HCT116 (cell line): ENCODE data around the gene LRRC75A. TPM values are rescaled to one million over a fixed set of nuclear protein-coding genes. Genes with fewer than 3 reads are reported as not detected.

ENCODE experiments used
- ATAC-seq: fragments of 200-7000 bp; cut with Tn5 transposase; 2 replicates; pipeline ENCODE4 v1.9.1; 2020; ENCODE audit warnings: mild to moderate bottlenecking, moderate library complexity
- Bru-seq: library from RNA; stranded (reverse); fragments of 400-500 nt; gene quantifications from one replicate; lab custom pipeline; 2021; lab: Mats Ljungman, UMichigan
- BruChase-seq, 2 experiments: library from RNA; stranded (reverse); fragments of 400-500 nt; gene quantifications; one replicate each; lab custom pipeline; 2021; lab: Mats Ljungman, UMichigan
- BruUV-seq: library from RNA; stranded (reverse); fragments of 400-500 nt; replicated peaks from 2 replicates; lab custom pipeline; 2021; lab: Mats Ljungman, UMichigan
- CTCF ChIA-PET: fragments of 300-600 bp; sonication (Branson Sonifier 250); formaldehyde crosslinking; loops from one replicate; lab custom pipeline; 2021; ENCODE audit warnings: antibody characterized with exemption; lab: Charles Lee
- POLR2A ChIA-PET: fragments of 300-600, 350-600 bp; sonication (Branson Sonifier 250); formaldehyde crosslinking; loops from one replicate; lab custom pipeline; 2021; ENCODE audit warnings: antibody characterized with exemption; lab: Charles Lee
- RAD21 ChIA-PET, 2 experiments: fragments of 300-600 bp; sonication (Branson Sonifier 250); formaldehyde crosslinking; loops; one replicate each; lab custom pipeline; 2023; ENCODE audit warnings: low total read pairs in 2 of 2; ENCODE audit not compliant: uncharacterized antibody in 2 of 2, unreplicated experiment in 2 of 2, low non-redundant PET in 1 of 2; lab: Charles Lee
- DNase-seq: peaks from one replicate; pipeline ENCODE4 v3.0.0-alpha.2; 2010; ENCODE audit warnings: low read depth, low spot score
- H2AFZ ChIP-seq: fragments of 200-600 bp; shearing (Covaris generic), sonication (generic); 2 replicates; pipeline ENCODE4 v1.6.1; 2017; ENCODE audit warnings: low read depth, mixed run types, mixed read lengths, antibody characterized with exemption, low read length; ENCODE audit not compliant: poor library complexity, severe bottlenecking
- H3K27ac ChIP-seq: 2 replicates; pipeline ENCODE4 v1.5.1; 2012; ENCODE audit warnings: low read depth, low read length
- H3K27me3 ChIP-seq: fragments of 200-600 bp; sonication (generic); 2 replicates; pipeline ENCODE4 v1.6.1; 2016; ENCODE audit warnings: mixed run types, low read length, mixed read lengths; ENCODE audit not compliant: insufficient read depth
- H3K36me3 ChIP-seq, 2 experiments: fragments of 200-500 bp in 1 of 2; fragments of 200-600 bp in 1 of 2; sonication (Bioruptor generic) in 1 of 2; sonication (generic) in 1 of 2; 2 replicates each; pipeline versions ENCODE4 v1.5.1 to v1.6.1; 2014 to 2016; ENCODE audit warnings: low read length in 2 of 2, inconsistent platforms in 1 of 2, mixed read lengths in 1 of 2, mixed run types in 1 of 2; ENCODE audit not compliant: insufficient read depth in 2 of 2, control insufficient read depth in 1 of 2
- H3K4me1 ChIP-seq, 2 experiments: fragments of 200-600 bp in 1 of 2; sonication (generic) in 1 of 2; 2 replicates each; pipeline versions ENCODE4 v1.5.1 to v1.6.1; 2012 to 2017; ENCODE audit warnings: low read length in 2 of 2, inconsistent platforms in 1 of 2, mild to moderate bottlenecking in 1 of 2, mixed read lengths in 1 of 2, mixed run types in 1 of 2, moderate library complexity in 1 of 2; ENCODE audit not compliant: insufficient read depth in 2 of 2, control insufficient read depth in 1 of 2
- H3K4me2 ChIP-seq: fragments of 200-600 bp; sonication (generic); 2 replicates; pipeline ENCODE4 v1.6.1; 2017; ENCODE audit warnings: mixed run types, low read length, mixed read lengths
- H3K4me3 ChIP-seq, 2 experiments: fragments of 200-600 bp in 1 of 2; sonication (generic) in 1 of 2; replicated peaks in 1 of 2; 2 replicates each; pipeline ENCODE4 v1.5.1; 2011 to 2016; ENCODE audit warnings: low read length in 2 of 2, control low read depth in 1 of 2, low read depth in 1 of 2, mild to moderate bottlenecking in 1 of 2, mixed read lengths in 1 of 2, mixed run types in 1 of 2
- H3K79me2 ChIP-seq: fragments of 200-600 bp; sonication (generic); 2 replicates; pipeline ENCODE4 v1.6.1; 2017; ENCODE audit warnings: mild to moderate bottlenecking, mixed run types, low read length, moderate library complexity, mixed read lengths; ENCODE audit not compliant: insufficient read depth
- H3K9ac ChIP-seq: fragments of 200-600 bp; sonication (generic); 2 replicates; pipeline ENCODE4 v1.6.1; 2016; ENCODE audit warnings: low read length, mixed read lengths
- H3K9me2 ChIP-seq: fragments of 200-600 bp; sonication (generic), shearing (Covaris generic); 2 replicates; pipeline ENCODE4 v1.6.1; 2017; ENCODE audit warnings: mixed run types, mild to moderate bottlenecking, moderate library complexity; ENCODE audit not compliant: insufficient read depth
- H3K9me3 ChIP-seq, 2 experiments: fragments of 200-500 bp in 1 of 2; fragments of 200-600 bp in 1 of 2; sonication (Bioruptor generic) in 1 of 2; sonication (generic) in 1 of 2; 2 replicates each; pipeline ENCODE4 v1.6.1; 2014 to 2017; ENCODE audit warnings: low read length in 2 of 2, mixed read lengths in 2 of 2, inconsistent platforms in 1 of 2, low read depth in 1 of 2, mild to moderate bottlenecking in 1 of 2, mixed run types in 1 of 2, moderate library complexity in 1 of 2; ENCODE audit not compliant: control insufficient read depth in 1 of 2, insufficient read depth in 1 of 2
- H4K20me1 ChIP-seq: fragments of 200-600 bp; sonication (generic), shearing (Covaris generic); 2 replicates; pipeline ENCODE4 v1.6.1; 2017; ENCODE audit warnings: mixed run types, mild to moderate bottlenecking, moderate library complexity; ENCODE audit not compliant: insufficient read depth
- CBX3 ChIP-seq: IDR thresholded peaks from 2 replicates; pipeline ENCODE4 v1.6.1; 2012; ENCODE audit warnings: low read depth
- CTCF ChIP-seq, 3 experiments: fragments of 200-600 bp in 1 of 3; sonication (generic) in 1 of 3; IDR thresholded peaks in 2 of 3; conservative IDR thresholded peaks in 1 of 3; 2 replicates each; pipeline ENCODE4 v1.5.1; 2012 to 2017; ENCODE audit warnings: low read depth in 2 of 3, low read length in 2 of 3, antibody characterized with exemption in 1 of 3, borderline replicate concordance in 1 of 3, control low read depth in 1 of 3, mild to moderate bottlenecking in 1 of 3, mixed read lengths in 1 of 3, mixed run types in 1 of 3, moderate library complexity in 1 of 3; ENCODE audit not compliant: insufficient read depth in 1 of 3
- EZH2phosphoT487 ChIP-seq: fragments of 200-600 bp; IDR thresholded peaks from 2 replicates; pipeline ENCODE4 v1.6.1; 2018; ENCODE audit warnings: antibody characterized with exemption, borderline replicate concordance
- FOSL1 ChIP-seq: IDR thresholded peaks from 2 replicates; pipeline ENCODE4 v1.6.1; 2012; ENCODE audit warnings: low read depth
- JUND ChIP-seq: IDR thresholded peaks from 2 replicates; pipeline ENCODE4 v1.6.1; 2012
- POLR2AphosphoS5 ChIP-seq: IDR thresholded peaks from 2 replicates; pipeline ENCODE4 v1.6.1; 2011; ENCODE audit warnings: mild to moderate bottlenecking, low read depth, low read length, moderate library complexity
- REST ChIP-seq: IDR thresholded peaks from 2 replicates; pipeline ENCODE4 v1.6.1; 2012; ENCODE audit warnings: low read depth
- SP1 ChIP-seq: IDR thresholded peaks from 2 replicates; pipeline ENCODE4 v1.6.1; 2012; ENCODE audit warnings: low read depth
- ZBTB33 ChIP-seq: IDR thresholded peaks from 2 replicates; pipeline ENCODE4 v1.6.1; 2011; ENCODE audit warnings: mild to moderate bottlenecking, low read length, moderate library complexity; ENCODE audit not compliant: insufficient replicate concordance; ENCODE audit errors: extremely low read depth
- intact Hi-C: fragments of 100-400 bp; cut with micrococcal nuclease; formaldehyde crosslinking; loops from 2 replicates; pipeline ENCODE4 v1.10.0; 2022
- long read RNA-seq: library from polyadenylated mRNA; unstranded; transcript quantifications from one replicate; pipeline ENCODE4 v2.0.0, GENCODE V29; 2021; ENCODE audit not compliant: unreplicated experiment
- polyA plus RNA-seq: library from polyadenylated mRNA; unstranded; fragments of >200 nt; gene quantifications from 2 replicates; pipeline ENCODE4 v1.2.1, GENCODE V29; 2012; ENCODE audit warnings: missing spikeins
- total RNA-seq: library from RNA; stranded (reverse); gene quantifications from one replicate; pipeline ENCODE4 v1.2.1, GENCODE V29; 2021; ENCODE audit not compliant: unreplicated experiment

LRRC75A gene
- total RNA-seq (2.3 TPM), Bru-seq, nascent RNA (percentile 36 among the genes with signal in this experiment), BruChase-seq, experiment 1, labeled RNA remaining after a 6-hour chase (percentile 24 among the genes with signal in this experiment), BruChase-seq, experiment 2, labeled RNA remaining after a 2-hour chase (percentile 34 among the genes with signal in this experiment)
- 2.4 and 2.7 TPM in 2 replicates for polyA plus RNA-seq
- long read RNA-seq, partial matches to known transcripts, result 0 of 20 reads
- long read RNA-seq, other reads (novel, unspliced or antisense), result 20 of 20 reads

- H2AFZ ChIP-seq, result no peak within 1 kb of the TSS
These were observed at the start of gene LRRC75A for GRCh38 chr17:16491703-16492612. LRRC75A (minus strand) TSS chr17:16492193; CDS start chr17:16491990, 203 bp downstream.

More at GRCh38 chr17:16491703-16492612, at the start of gene LRRC75A:
- peak; percentile 29; the same call in 1 of the 2 replicates for TF ChIP-seq POLR2AphosphoS5
- no peak for TF ChIP-seq REST
- TF ChIP-seq JUND, result no peak
- TF ChIP-seq SP1, result no peak
- TF ChIP-seq CBX3, result no peak
- TF ChIP-seq CTCF (IDR thresholded peaks at IDR 0.05 in 2 of 3, conservative IDR thresholded peaks at IDR 0.05 in 1 of 3; ENCODE audit: borderline replicate concordance in 1 of 3, insufficient read depth in 1 of 3, low read depth in 2 of 3, low read length in 2 of 3), result no peak
- TF ChIP-seq EZH2phosphoT487, result no peak
- no peak for TF ChIP-seq FOSL1
- TF ChIP-seq ZBTB33, result no peak
- TF ChIP-seq, all 23 proteins: peak for 1
- DNase-seq, result no peak
- Histone ChIP-seq H4K20me1 (no peaks in the 10 kb centered on the region), H3K27ac (peak within 1 kb of the TSS; percentile 35; the same call in 1 of the 2 replicates), H3K36me3 (no peaks in the 10 kb centered on the region), H3K4me3 (peak within 1 kb of the TSS; percentile 30 to 50), H3K4me2 (peak within 1 kb of the TSS; percentile 71), H3K79me2 (no peaks in the 10 kb centered on the region), H3K27me3 (no peaks in the 10 kb centered on the region), H3K4me1 (peaks cover 11 to 24% of the 10 kb centered on the region in 2 experiments; a peak in 3 of 4 replicates), H3K9ac (peak within 1 kb of the TSS; percentile 33), H3K9me2 (no peaks in the 10 kb centered on the region), H3K9me3 (no peaks in the 10 kb centered on the region)
- CTCF ChIA-PET, result interaction anchor here (0.8 kb wide), 1 partner anchor 15 kb away, joined by 3 read pairs; no protein-coding TSS in a partner anchor
- no TSS peak for BruUV-seq
- intact Hi-C loops, result no loop called here
- peak; percentile 90 for ATAC-seq
- RAD21 ChIA-PET, result no interaction called here
- POLR2A ChIA-PET, result no interaction called here
